Germinal center (tissue), 1 donor: ENCODE measurements around the gene RAVER2.

Source experiments
- DNase-seq: peaks from one replicate; pipeline ENCODE4 v3.0.0; 2012; ENCODE audit warnings: mixed read lengths, low spot score

RAVER2 gene

DNA sequence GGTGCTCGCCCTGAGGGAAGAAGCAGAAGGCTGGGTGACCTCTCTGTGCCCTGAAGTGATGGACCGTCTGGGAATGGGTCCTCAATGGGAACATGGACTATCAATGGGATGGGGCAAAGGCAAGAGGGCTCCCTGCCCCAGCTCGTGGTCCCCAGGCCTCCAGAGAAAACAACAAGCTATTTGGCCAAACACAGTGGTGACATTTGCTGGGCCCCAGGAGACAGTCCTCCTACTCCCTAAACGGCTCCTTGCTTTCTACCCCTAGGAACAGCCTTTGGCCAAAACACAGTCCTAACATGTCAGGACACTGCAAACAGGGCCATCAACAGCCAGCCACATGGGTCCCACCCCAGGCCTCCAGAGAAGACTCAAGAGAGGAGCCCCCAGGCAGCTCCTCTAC, 102.8 kb downstream of the RAVER2 start:
- DNase-seq = no peak

DNA sequence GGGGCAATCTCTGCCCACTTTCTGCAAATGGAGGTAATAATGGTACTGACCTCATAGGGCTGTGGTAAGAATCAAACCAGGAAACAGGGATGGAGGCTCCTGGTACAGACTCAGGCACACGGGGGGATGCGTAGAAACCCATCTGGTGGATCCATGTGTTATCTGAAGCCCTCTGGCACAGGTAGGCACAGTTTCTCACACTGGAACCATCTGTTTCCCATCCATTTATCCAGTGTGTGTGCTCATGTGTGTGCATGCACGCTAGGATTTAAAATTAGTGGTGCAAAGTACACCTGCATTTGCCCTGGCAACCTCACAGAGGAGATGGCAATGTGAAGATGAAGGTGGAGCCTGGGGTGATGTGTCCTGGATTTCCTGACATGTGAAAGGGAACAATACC, 103.3 kb downstream of the RAVER2 start:
- DNase-seq = no peak

DNA sequence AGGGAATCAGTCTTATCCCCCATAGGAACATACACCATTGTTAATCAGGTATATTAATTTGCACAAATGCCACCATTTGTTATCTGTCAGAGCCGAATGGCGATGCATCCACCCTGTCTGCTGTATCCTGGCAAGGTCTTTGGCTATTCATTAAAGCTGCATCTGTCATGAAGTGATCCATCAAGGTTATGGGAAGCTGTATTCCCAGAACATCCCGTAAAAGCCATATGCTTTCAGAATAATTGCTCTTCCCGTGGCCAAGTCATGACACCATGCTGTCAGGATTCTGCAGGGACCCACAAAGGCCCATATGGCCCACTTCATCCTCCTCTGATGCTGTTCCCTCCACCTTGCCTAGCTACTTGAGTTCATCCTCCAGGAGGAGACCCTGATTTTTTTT, 103.9 kb downstream of the RAVER2 start:
- DNase-seq = no peak

DNA sequence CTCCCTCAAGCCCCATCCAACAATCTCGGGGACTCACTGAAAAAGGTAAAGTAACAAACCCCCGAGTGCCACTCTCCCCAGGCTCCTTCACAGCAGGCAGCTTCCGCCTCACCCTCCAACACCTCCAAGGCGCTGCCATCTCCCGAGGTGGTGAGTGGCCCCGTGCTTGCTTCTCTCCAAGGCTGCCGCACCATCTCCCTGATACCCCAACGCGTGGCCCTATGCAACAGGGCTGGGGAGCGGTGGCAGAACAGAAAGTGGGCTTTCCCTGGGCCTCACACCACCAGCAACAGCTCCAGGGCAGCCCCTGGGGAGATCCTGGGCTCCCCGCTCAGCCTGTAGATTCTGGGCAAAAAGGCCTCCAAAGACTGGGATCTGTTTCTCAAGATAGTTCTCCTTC, 105.1 kb downstream of the RAVER2 start:
- no peak for DNase-seq

DNA sequence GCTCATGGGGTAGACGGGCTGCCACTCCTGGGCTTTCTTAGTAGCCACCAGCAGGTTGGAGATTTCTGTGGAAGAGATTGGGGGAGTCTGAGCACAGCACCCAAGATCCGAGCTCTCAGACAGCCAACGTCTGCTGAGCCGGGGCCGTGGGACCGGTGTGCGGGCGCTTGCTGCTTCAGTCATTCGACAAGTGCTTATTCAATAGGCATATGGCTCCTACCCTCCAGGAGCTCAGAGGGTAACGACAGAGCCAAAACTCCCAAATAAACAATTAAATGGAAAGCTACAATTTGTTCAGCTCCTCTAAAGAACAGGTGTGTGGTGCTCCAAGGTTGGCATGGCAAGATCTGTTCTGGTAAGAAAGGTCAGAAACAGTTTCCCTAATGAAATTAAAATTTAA, 106.0 kb downstream of the RAVER2 start:
- no peak for DNase-seq

DNA sequence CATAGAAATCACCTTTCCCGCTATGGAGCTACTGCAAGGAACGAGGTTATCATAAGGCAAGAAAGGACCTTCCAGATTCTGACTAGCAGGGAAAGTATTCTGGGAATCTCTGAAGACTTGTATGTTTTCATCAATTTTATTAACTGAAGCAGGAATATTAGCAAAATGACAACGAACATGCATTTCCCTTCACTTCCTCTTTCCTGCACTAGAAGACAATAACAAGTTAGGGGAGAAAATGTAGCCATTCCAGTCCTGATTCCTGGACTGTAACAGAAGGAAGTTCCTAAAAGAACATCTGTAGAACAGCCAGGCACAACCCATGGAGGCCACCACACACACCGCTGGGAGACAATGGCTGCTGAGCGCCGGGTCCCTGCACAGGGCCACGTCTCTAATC, 106.8 kb downstream of the RAVER2 start:
- no peak for DNase-seq

DNA sequence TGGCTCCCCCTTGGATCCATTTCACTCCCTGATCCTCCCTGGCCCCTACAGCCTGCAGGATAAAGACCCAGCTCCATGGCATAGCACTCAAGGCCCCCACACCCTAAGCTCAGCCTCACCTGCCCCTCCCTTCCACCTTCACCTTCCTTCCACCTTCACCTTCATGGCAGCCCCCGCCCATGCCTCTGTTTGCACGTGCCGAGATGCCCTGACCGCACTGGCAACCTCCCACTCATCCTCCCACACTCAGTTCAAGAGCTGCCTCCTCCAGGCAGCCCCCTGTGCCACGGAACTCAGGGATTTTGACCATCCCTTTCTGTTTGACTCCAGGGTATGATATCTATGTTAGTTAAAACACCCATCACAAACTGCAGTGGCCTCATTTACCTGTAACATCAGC, 109.8 kb downstream of the RAVER2 start:
- no peak for DNase-seq

DNA sequence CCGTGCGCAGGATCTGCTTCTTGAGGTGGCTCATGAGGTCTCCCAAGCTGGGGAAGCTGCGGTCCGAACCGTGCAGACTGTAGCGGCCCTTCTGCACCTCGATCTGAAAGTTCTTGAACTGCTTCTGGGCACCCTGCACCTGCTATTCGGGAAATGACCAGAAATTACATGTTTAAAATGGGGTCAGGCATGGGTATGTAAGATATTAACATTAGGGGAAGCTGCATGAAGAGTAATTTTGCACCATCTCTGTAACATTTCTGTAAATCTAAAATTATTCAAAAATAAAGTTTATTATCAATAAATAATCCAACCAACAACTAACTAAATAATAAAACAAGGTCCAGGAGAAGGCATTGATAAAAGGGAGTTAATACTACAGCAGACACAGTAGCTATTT, 110.7 kb downstream of the RAVER2 start:
- no peak for DNase-seq

DNA sequence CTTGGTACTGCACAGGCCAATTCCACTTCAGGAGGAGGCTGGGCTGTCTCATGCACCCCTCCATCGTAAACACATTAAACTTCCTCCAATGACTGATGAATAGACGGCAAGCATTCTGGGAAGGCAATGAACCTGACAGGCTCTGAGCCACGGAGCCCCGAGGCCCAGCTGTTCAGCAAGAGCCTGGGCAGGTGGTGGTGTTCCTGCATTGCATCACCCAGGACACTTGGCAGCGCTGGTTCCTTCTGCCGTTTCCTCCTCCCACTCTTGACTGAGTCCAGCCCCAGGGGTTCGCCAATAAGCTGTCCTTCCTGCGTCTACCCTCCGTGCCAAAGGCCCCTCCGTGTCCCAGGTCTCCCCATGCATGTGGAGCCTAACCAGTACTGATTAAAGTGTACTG, 111.7 kb downstream of the RAVER2 start:
- DNase-seq = no peak

DNA sequence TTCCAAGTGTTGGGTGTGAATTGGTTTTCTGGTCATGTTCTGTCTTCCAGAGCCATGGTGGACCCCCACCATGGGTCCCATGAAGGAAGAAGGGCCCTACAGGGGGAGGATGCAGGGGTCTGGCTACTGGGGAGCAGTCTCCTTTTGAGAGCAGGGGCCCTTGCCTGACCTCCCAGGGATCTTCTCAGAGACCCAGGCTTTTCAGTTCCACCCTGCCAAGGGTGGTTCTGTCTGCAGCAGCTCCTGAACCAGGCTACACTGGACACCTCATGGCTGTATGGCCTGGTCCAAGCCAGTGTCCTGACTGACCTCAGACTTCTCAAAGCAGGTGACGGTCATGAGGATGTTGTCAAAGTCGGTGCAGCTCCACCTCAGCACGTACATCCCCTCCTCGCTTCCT, 112.5 kb downstream of the RAVER2 start:
- DNase-seq = no peak

DNA sequence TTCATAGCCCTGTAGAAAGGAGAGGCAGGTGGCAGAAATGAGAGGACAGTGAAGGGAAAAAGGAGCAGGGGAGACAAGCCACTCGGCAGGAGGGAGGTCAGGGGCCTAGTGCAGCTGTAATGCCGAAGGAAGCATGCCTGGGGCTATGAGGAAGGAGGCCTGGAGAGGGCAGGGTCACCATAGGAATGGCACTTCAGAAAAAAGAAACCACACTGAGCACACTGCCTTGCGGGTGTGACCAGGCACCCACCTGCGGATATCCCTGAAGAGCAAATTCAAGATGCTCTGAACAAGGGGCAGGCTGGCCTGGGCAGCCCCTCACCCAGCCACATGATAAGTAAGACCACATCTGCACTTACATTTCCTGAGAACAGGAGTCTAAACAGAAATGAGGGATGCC, 116.7 kb downstream of the RAVER2 start:
- no peak for DNase-seq

DNA sequence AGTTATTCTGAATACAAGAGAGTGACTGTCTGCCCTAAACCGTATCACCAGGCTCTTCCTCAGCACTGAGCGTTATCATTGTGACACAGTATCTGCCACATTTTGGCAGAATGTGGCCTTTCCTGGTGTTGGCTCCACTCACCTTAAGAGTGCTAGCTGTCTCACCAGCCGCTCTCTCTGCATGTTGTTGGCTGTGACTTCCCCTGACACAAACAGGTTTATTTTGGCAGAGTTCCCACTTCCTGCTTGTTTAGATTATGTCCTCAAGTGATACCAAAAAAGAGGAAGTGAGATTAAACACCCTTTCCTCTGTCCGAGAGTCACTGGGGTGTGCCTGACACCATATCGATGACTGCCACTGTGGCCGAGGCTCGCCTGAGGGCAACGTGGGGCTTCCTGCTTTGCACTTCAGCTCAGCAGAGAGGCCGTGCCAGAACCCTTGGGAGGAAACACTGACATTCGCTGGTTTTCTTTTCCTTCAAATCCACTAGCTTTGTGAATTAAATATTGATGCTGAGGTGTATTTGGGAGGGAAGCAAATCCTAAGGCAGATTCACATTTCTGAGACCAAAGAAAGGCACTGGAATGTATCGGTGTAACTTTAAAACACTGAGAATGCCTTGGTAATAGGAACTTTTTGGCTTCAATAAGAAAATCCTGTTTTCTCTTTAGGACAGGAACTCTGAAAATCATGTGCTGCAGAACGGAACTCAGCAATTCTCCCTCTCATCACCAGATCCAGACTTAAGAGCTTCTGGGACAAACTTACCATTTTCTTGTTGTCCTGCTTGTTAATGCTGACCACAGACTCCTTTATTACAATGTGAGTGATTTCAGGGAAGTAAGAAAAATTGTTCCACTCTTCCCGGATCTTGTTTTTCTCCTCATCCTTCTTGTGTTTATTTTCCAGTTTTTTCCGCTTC, 119.4 kb downstream of the RAVER2 start:
- DNase-seq = peak; percentile 71

DNA sequence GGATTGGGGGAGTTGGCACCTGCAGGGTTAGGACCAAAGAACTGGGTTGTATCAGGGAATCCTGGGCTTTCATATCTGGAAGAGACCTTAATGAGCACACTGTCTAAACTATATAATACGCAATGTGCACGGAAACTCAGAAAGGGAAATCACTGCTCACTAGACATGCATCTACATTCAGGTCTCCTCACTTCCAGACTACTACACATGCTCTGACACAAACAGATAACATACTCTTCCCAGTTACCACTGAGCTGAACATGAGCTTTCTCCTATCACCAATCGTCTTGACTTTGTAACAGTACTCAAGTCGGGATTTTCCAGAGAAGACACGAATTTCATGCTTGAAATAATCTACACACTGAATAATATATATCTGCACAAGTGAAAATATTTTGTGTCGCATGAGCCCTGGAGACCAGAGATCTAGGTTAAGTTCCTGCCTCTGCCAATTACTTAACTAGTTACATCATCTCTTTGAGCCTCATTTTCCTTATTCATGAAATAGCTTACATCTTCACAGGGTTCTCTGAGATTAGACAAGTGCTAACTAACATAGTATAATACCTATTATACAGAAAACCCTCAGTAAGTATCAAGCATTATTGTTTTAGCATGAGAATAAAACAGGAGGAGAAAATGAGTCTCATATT, 120.4 kb downstream of the RAVER2 start:
- DNase-seq = no peak

DNA sequence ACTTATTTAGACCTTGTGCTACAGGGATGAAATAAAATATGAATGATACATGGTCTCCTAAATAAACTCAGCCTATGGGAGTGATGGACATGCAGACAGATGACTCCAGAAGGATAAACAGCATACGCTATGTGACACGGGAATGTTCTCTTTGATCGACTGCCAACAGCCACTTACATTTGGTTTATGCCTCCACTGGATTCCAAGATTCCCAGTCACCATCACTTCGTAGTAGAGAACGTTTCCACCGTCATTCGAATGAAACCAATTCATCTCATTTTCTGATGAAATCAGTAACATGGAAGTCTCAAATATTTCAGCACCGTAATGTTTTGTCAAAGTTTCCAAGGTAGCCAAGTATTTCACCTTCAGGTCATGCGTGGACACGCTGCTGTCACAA, 121.8 kb downstream of the RAVER2 start:
- DNase-seq = no peak

DNA sequence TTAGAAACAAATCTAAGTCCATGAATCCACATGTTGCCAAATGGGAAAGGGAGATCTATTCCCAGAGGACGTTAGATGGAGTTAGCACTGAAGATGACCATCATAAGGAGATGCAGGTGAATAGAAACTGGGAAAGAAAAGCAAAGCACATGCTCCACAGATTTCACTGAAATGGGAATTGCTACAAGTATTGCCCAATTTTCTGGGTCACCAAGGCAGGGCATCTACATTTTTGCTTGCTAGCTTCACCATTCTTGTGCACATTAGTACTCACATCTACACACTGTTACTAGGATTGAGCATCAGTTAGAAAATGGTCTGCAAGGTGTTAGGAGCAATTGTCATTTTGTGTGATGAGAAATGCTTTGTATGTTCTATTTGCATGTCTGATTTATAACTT, 122.4 kb downstream of the RAVER2 start:
- no peak for DNase-seq

DNA sequence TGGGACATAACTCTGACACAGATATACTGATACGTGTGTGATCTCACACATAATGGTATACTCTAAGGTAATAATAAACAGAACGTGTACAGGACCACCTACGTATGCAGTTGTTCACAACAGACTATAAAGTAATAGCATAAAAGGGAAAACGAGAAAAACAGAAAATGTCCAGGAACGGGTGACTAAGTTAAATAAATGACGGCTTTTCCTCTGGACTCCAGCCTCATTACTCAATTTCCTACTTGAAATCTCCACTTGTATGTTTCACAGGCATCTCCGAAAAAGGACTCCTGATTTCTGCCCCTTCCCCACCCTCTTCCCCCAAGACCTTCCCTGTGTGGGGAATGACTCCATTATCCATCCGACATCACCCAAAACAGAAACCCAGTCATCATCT, 126.4 kb downstream of the RAVER2 start:
- DNase-seq = no peak

DNA sequence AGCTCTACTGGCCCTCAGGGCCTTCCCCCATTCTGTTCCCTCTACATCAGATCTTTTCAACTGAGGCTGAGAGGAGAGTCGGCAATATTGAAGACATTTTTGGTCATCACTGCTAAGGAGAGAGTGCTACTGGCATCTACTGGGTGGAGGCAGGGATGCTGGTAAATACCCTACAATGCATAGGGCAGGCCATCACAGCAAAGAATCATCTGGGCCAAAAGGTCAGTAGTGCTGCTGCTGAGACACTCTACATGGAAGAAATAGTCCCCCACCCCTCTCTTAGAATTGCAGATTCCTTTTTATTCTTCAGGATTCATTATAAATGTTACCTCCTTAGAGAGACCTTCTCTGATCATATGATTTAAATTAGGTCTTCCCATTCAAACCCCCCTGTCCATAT, 127.2 kb downstream of the RAVER2 start:
- DNase-seq = no peak

DNA sequence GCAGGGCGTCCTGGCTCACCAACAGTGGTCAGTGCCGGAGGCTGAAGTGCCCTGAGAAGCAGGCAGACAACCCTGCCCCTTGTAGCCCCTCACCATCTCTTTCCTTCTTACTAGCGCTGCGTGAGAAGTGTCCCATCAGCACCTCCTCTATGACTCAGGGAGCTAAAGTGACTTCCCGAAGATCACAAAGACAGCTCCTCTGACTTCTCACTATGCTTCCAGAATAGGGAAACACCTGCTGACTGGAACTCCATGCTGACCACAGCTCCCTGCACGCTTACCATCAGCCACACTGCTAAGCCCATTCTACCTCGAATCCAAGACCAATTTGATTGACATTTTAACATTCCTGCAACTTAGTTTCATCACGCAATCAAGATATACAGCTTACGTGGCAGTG, 128.7 kb downstream of the RAVER2 start:
- no peak for DNase-seq

DNA sequence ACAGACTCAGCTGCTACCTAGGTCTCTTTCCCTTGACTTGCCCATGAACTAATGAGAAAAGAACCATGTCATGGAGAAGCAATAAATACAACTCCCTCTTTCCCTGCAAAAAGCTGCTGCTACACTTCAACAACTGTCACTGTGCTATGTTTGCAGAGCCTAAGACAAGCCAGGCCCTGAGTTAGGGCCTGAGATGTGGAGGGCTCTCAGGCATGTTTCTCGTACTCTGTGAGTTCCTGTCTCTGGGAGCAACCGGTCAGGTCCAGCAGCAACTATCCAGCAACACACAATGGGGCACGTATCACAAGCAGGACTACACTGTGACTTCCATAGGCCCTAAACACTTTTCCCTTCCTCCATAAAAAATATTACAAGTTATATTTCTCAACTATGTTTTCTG, 129.8 kb downstream of the RAVER2 start:
- DNase-seq = no peak

DNA sequence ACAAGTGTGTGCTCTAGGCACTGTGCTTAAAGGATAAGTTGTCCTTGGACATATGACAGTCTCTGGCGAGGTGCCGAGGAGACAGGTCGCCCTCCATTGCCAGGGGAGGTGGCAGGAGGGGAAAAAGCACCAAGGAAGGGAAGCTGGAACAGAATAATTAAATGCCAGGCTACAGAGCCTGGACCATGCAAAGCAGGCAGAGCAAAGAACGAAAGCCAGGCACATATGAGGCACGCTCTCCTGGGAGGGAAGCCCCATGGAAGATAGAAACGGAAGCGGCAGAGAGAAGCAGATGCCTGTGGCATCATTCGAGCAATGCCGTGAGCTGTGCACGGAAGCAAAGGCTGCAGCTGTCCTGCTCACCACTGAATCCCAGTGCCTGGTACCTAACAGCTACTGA, 130.2 kb downstream of the RAVER2 start:
- DNase-seq = no peak

DNA sequence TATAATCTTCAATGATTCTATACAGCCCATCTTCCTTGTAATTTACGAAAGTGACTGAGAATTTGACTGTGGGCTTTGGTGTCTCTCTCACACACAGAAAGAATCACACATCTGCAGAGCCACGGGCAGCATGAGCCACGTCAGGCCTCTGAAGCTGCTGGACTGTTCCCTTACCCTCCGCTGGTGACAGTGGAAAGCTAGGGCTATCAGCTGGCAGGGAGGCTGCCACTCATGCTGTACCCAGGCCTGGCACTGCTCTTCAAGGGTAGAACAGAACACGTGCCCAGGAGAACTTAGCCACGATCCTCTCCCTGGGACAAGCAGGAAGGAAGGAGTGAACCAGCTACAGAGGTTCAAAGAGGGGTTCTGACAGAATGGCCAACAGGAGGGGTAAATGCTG, 130.7 kb downstream of the RAVER2 start:
- no peak for DNase-seq

DNA sequence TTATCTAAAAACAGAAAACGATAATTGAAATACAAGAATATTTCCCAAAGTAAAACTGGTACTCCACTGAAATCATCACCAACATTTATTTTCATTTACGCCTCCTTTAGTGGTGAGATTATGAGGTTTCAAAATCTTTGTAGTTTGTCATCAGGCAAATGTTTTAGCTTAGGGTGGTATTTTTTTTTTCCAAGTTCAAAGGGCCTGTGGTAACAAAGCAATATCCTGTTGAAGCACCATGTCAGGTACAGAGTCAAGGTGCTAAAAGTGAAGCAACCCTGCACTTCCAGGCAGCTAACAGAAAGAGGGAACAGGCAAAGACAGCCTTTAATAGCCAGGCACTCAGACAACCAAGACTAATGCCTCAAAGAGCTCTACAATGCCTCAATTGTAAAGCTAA, 132.3 kb downstream of the RAVER2 start:
- DNase-seq = no peak

DNA sequence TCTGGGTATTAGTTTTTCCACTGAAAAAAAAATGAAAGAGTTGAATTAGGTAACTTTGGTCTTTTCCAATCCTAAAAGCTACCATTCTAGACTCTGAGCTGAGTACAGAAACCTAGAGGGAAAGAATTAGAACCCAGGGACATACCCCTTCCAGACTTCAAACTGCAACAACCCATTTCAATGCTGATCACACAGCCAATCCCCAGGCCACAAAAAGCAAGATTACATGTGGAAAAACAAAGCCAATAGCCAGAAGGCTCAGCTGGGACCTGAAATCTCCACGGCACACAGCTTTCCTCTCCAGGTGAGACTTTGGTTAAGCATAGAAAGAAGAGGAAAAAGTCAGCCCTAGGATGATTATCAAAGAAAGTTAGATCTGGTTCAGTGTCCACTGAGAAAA, 132.7 kb downstream of the RAVER2 start:
- DNase-seq = no peak

DNA sequence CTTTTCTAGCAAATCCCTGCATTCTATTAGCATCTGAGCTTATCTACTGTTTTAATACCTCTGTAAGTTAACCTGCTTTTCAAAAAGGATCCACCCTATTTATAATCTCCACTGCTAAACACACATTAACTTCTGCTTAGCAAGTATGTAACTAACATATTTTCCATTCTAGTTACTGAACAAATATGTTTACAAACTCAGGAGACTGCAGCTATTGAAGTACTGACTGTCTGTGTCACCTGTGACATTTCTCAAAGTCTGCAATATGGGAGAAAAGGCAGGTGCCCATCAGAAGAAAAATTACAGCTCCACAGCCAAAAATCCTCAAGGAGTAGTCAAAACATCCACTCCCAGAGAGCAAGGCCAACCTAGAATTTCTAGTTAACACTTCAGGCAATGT, 133.2 kb downstream of the RAVER2 start:
- DNase-seq = no peak
